Heart left ventricle (tissue), 16 donors: ENCODE measurements around the gene GRIP2. TPM values are rescaled to one million over a fixed set of nuclear protein-coding genes. Genes with fewer than 3 reads are reported as not detected.

Experiments used
- ATAC-seq, 4 donors: fragments of 200-7000 bp; cut with Tn5 transposase; one replicate each; pipeline ENCODE4 v1.9.1; 2020 to 2022; ENCODE audit warnings: moderate library complexity in 4 of 4, mild to moderate bottlenecking in 3 of 4, moderate number of reproducible peaks in 1 of 4
- DNase-seq, 5 donors: peaks; one replicate each; pipeline ENCODE4 v3.0.0-alpha.2; 2020
- H3K27ac ChIP-seq, 12 donors: fragments of 200-600 bp; sonication (generic) in 4 of 12; one replicate each; pipeline versions ENCODE4 v1.5.0 to v1.8.0; 2016 to 2022; ENCODE audit warnings: mild to moderate bottlenecking in 2 of 12
- H3K27me3 ChIP-seq, 9 donors: fragments of 200-600 bp; sonication (generic) in 2 of 9; one replicate each; pipeline versions ENCODE4 v1.5.1 to v1.8.0; 2016 to 2022; ENCODE audit warnings: mild to moderate bottlenecking in 3 of 9
- H3K36me3 ChIP-seq, 9 donors: fragments of 200-600 bp; sonication (generic) in 2 of 9; one replicate each; pipeline versions ENCODE4 v1.5.0 to v1.8.0; 2018 to 2022; ENCODE audit warnings: mild to moderate bottlenecking in 2 of 9
- H3K4me1 ChIP-seq, 12 donors: fragments of 200-600 bp; sonication (generic) in 4 of 12; one replicate each; pipeline versions ENCODE4 v1.5.0 to v1.8.0; 2016 to 2022; ENCODE audit warnings: mild to moderate bottlenecking in 3 of 12
- H3K4me3 ChIP-seq, 12 donors: fragments of 200-600 bp; sonication (generic) in 4 of 12; one replicate each; pipeline versions ENCODE4 v1.5.0 to v1.8.0; 2017 to 2022; ENCODE audit warnings: mild to moderate bottlenecking in 9 of 12, moderate library complexity in 4 of 12
- H3K9me3 ChIP-seq, 12 donors: fragments of 200-600 bp; sonication (generic) in 4 of 12; one replicate each; pipeline versions ENCODE4 v1.5.0 to v1.8.0; 2016 to 2022; ENCODE audit warnings: mild to moderate bottlenecking in 1 of 12
- POLR2A ChIP-seq, 2 donors: fragments of 450-650 bp; IDR thresholded peaks; one replicate each; pipeline ENCODE4 v1.6.1; 2017; ENCODE audit warnings: antibody characterized with exemption in 2 of 2, mild to moderate bottlenecking in 2 of 2, moderate library complexity in 2 of 2
- WGBS, 4 donors: extraction: QIAGEN DNeasy Blood & Tissue Kit in 2 of 4; methylation state at CpG; one replicate each; pipeline versions ENCODE4 v1.1.5 to v1.1.7; 2013 to 2018; 5-methylcytosine and 5-hydroxymethylcytosine counted together
- intact Hi-C, 10 donors: fragments of 100-400 bp; cut with DNase I; formaldehyde crosslinking; loops; one replicate each; pipeline versions ENCODE4 v1.11.1 to v1.14.2; 2022
- polyA plus RNA-seq, 2 donors: library from polyadenylated mRNA; stranded (reverse); fragments of 200-250 nt; gene quantifications; one replicate each; pipeline ENCODE4 v1.2.3, GENCODE V29; 2013
- total RNA-seq, 9 donors: library from RNA; depleted of rRNA in 2 of 9; stranded (reverse); fragments of >200 nt in 2 of 9; fragmentation: NEBNext Ultra II Directional in 3 of 9; extraction: Animal tissue kit (Norgen Biotek cat#: 25700) in 3 of 9; gene quantifications; one replicate each; pipeline versions ENCODE4 v1.1.0 to v1.2.4, GENCODE V29; 2016 to 2023
- TF ChIP-seq, protein P1 (sequence below), 12 donors: fragments of 200-600 bp; sonication (generic) in 4 of 12; IDR thresholded peaks; one replicate each; pipeline versions ENCODE4 v1.5.0 to v1.8.0; 2018 to 2022; ENCODE audit warnings: antibody characterized with exemption in 12 of 12, mild to moderate bottlenecking in 5 of 12
- donor health status: ischemic (EF 13 %, LVEDD 7.1; RV severe dilation, severe dysfunction).
- donor health status: healthy with polysubstance abuse.
- donor health status: DM: no; HTN: yes; CAD: no.
- donor health status: DM: no; HTN: no; CAD: no.
- donor health status: ischemic (EF 25% LVEDD 6.9; RV normal size, moderate dysfunction).
- donor health status: ischemic (EF 25% LVEDD 5.7; RV mildly dilated, moderate dysfunction).
- donor health status: healthy.
- donor health status: DM: yes; HTN: yes; CAD: no.
- donor health status: ischemic (EF 35%, LVEDD 5.7; RV mildly dilated, moderate dysfunction).
- donor health status: nonischemic (EF 11% LVEDD 7.7; RV severe dilation, severe dysfunction).
- donor health status: DM: yes; HTN: yes; CAD: no.
- donor health status: PGD.
- donor health status: ischemic (EF 29% LVEDD 5.4; RV normal size, mild dysfunction).
- donor health status: nonischemic (EF 23%, LVEDD 6.1; RV moderate dilation, normal function).

Gene GRIP2
- total and polyA plus RNA-seq, 11 donors, result 5.8 to 56.7 (median 28.7) TPM

DNA sequence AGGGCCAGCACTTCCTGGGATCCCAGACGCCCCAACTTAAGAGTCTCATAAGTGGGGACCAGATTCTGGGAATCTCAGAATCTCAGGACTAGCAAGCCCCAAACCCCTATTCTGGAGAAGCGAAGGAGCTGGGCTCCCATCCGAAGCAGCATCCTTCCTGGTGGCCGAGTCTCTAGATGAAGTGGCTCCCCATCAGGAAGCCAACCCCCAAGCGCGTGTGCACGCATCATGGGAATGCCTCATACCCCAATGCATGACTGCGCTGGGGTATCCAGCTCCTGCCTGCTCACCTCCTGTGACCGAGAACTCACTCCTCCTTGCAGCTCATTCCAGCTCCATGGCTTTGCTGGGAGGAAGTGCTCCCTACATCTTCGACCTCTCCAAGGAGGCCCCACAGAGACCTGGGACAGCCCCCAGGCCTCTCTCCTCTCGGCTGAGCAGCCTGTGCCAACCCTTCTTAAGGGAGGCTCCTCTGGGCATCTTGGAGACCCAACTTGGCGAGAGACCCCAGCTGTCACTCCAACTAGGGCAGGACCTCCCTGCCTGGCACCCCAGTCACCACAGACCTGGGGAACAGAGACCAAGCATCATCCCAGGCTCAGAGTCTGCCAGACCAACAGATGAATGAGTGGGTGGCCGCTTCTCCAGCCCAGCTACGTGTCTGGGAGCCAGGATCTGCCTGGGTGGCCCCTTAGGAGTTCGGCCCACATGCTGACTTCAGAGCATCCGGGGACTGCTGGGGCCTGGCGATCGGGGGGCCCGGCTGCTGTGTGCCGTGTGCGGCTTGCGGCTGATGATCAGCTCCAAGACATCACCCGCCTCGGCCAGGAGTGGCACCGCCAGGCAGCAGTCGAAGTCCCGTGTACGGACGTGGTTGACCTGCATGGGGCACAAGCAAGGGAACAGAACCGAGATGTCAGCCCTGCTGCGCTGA lies 46.9 kb downstream of the GRIP2 start:
- intact Hi-C loops, result no loop called here
- no peaks in the 10 kb centered on the region for H3K27me3 ChIP-seq
- TF ChIP-seq POLR2A (IDR thresholded peaks at IDR 0.05), result no peak
- TF ChIP-seq, protein P1, sequence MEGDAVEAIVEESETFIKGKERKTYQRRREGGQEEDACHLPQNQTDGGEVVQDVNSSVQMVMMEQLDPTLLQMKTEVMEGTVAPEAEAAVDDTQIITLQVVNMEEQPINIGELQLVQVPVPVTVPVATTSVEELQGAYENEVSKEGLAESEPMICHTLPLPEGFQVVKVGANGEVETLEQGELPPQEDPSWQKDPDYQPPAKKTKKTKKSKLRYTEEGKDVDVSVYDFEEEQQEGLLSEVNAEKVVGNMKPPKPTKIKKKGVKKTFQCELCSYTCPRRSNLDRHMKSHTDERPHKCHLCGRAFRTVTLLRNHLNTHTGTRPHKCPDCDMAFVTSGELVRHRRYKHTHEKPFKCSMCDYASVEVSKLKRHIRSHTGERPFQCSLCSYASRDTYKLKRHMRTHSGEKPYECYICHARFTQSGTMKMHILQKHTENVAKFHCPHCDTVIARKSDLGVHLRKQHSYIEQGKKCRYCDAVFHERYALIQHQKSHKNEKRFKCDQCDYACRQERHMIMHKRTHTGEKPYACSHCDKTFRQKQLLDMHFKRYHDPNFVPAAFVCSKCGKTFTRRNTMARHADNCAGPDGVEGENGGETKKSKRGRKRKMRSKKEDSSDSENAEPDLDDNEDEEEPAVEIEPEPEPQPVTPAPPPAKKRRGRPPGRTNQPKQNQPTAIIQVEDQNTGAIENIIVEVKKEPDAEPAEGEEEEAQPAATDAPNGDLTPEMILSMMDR (IDR thresholded peaks at IDR 0.05), result no peak
- H3K27ac ChIP-seq, result no peak overlapping the region
- H3K4me1 ChIP-seq, result peaks cover 0 to 9% (median 1%) of the 10 kb centered on the region in 12 donors
- peak in 2 of 4 donors; percentile 1 to 11 for ATAC-seq
- no peak for DNase-seq
- H3K36me3 ChIP-seq, result peaks cover 0 to 67% (median 36%) of the 10 kb centered on the region in 9 donors
- no peak overlapping the region for H3K4me3 ChIP-seq
- 87 to 93% (median 91%) methylated on average over 25 to 31 of the region's 31 CpGs for WGBS, 4 donors
- no peaks in the 10 kb centered on the region for H3K9me3 ChIP-seq

DNA sequence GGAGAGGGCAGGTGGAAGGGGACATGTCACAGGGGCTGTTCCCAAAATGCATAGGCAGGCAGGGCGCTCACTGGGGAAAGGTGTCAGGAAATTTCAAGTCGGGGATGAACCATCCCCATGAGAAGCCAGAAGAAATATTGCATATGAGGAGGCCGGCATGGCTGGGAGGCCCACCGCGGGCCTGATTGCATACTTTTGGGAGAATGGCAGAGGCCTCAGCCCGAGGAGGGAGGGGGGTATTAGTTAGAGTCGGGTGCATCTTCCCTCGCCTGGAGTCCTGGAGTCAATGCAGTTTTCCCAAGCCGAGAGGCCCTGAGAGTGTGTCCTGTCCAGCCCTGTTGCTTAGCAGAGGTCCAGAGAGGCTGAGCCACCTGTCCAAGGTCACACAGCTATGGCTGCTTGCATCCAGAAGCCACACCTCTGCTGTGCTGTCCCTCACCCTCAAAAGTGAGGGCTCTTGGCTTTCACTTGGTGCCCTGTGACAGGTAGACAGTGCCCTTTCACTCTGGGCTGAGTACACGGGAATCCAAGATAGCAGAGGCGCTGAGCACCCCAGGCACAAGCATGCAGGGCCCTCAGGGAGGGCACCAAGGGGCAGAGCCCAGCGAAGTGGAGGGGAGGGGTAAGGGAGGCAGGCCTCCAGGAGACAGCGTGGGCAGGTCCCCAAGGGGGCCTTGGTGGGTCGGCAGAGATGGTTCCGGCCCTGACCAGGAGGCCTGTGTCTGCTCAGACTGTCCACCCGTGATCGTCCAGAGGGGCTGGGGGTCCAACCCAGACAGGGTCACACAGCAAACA lies 48.5 kb downstream of the GRIP2 start:
- 82 to 87% (median 85%) methylated on average over 14 to 17 of the region's 17 CpGs for WGBS, 4 donors
- intact Hi-C loops, result no loop called here
- peak in 1 of 5 donors; percentile 14 for DNase-seq
- H3K27ac ChIP-seq, result no peak overlapping the region
- peak in 3 of 4 donors; percentile 5 to 40 (median 10) for ATAC-seq
- no peaks in the 10 kb centered on the region for H3K9me3 ChIP-seq
- TF ChIP-seq, protein P1 (IDR thresholded peaks at IDR 0.05), result no peak
- TF ChIP-seq POLR2A (IDR thresholded peaks at IDR 0.05), result no peak
- peaks cover 0 to 57% (median 40%) of the 10 kb centered on the region in 9 donors for H3K36me3 ChIP-seq
- H3K27me3 ChIP-seq, result no peaks in the 10 kb centered on the region
- H3K4me3 ChIP-seq, result no peak overlapping the region
- peaks cover 0 to 12% (median 7%) of the 10 kb centered on the region in 12 donors for H3K4me1 ChIP-seq

DNA sequence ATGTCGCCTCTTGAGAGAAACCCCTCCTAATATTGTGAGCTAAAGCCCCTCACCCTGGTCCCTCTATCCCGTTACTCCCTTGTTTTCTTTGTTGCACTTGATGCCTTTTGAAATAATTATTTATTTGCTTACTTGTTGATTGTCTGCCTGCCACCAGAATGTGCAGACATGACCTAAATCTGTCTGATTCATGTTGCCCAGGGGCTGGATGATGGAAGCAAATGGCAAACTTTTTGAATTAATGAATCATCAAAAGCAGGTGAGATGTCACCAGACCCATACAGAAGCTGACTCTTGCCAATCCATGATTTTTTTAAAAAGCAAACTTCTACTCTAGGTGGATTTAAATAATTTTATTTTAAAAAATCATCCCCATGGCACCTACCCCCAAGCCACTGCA lies 49.3 kb downstream of the GRIP2 start:
- intact Hi-C loops, result no loop called here
- Histone ChIP-seq H3K27me3 (no peaks in the 10 kb centered on the region), H3K4me3 (no peak overlapping the region), H3K4me1 (peaks cover 0 to 12% (median 7%) of the 10 kb centered on the region in 12 donors), H3K36me3 (peaks cover 0 to 55% (median 40%) of the 10 kb centered on the region in 9 donors), H3K27ac (no peak overlapping the region), H3K9me3 (no peaks in the 10 kb centered on the region)
- ATAC-seq (no peak), DNase-seq (no peak)
- TF ChIP-seq, protein P1 (IDR thresholded peaks at IDR 0.05), result no peak
- TF ChIP-seq POLR2A (IDR thresholded peaks at IDR 0.05), result no peak
- 94 to 97% (median 96%) methylated on average over 2 of the region's 2 CpGs for WGBS, 4 donors

DNA sequence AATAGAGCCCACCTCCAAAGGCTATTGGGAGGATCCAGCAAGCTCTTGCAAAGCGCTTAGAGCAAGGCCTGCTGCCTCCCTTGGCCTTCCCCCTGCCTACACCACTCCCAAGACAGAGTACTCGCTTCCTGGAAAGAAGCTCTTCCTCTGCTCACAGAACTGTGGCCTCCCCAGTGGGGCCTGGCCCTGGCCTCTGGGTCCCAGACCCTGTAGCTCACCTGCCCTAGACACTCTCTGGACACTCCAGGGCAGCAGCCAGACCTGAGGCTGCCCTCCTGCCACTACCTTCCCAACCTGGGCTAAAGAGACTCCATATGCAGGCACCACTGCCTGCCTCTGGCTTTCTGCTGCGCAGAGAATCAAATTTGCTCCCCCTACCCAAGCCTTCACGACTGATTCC lies 49.9 kb downstream of the GRIP2 start:
- Histone ChIP-seq H3K27ac (no peak overlapping the region), H3K27me3 (no peaks in the 10 kb centered on the region), H3K4me1 (peaks cover 0 to 12% (median 7%) of the 10 kb centered on the region in 12 donors), H3K36me3 (peaks cover 0 to 55% (median 39%) of the 10 kb centered on the region in 9 donors), H3K4me3 (no peak overlapping the region), H3K9me3 (no peaks in the 10 kb centered on the region)
- 83 to 90% (median 88%) methylated on average over 4 of the region's 4 CpGs for WGBS, 4 donors
- TF ChIP-seq POLR2A (IDR thresholded peaks at IDR 0.05), result no peak
- TF ChIP-seq, protein P1 (IDR thresholded peaks at IDR 0.05), result no peak
- DNase-seq, result peak in 1 of 5 donors; percentile 11
- intact Hi-C loops, result no loop called here
- ATAC-seq, result peak in 2 of 4 donors; percentile 3 to 4
